Fibroblast of mammary gland (primary cell): ENCODE measurements around the gene AKAIN1.

Experiments
- DNase-seq: peaks from one replicate; pipeline ENCODE4 v3.0.0-alpha.2; 2010; ENCODE audit warnings: low read depth
- H3K4me3 ChIP-seq: 2 replicates; pipeline ENCODE4 v1.5.1; 2011; ENCODE audit warnings: low read depth, mild to moderate bottlenecking, low read length, moderate library complexity; ENCODE audit not compliant: control insufficient read depth
- TF ChIP-seq, protein P1 (sequence below): conservative IDR thresholded peaks from 2 replicates; pipeline ENCODE4 v1.5.1; 2011; ENCODE audit warnings: low read depth, low read length, inconsistent platforms; ENCODE audit not compliant: control insufficient read depth, insufficient read depth

AKAIN1 gene, protein sequence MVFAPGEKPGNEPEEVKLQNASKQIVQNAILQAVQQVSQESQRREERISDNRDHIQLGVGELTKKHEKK

DNA sequence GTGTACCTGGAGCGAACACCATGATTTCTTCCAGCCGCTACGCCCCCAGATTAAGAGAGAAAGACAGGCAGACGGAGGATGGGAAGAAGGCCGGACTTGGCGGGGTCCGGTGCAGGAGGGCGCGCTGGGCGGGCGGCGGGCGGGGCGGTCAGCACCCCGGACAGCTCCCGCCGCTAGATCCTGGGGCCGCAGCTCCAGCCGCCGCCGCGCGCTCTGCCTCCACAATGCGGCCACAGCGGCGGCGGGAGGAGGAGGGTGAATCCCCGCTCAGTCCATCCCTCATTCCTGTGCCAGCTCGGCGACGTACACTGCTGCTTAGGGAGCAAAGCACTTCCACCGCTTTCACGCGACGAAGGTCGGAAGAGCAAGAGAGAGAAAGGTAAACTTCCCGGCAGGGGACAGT lies at the start of gene AKAIN1:
TSS of gene AKAIN1 (minus strand) at position 226 of the 403 bp plus-strand sequence. CDS start at position 22, 204 bp downstream.
- TF ChIP-seq, protein P1, sequence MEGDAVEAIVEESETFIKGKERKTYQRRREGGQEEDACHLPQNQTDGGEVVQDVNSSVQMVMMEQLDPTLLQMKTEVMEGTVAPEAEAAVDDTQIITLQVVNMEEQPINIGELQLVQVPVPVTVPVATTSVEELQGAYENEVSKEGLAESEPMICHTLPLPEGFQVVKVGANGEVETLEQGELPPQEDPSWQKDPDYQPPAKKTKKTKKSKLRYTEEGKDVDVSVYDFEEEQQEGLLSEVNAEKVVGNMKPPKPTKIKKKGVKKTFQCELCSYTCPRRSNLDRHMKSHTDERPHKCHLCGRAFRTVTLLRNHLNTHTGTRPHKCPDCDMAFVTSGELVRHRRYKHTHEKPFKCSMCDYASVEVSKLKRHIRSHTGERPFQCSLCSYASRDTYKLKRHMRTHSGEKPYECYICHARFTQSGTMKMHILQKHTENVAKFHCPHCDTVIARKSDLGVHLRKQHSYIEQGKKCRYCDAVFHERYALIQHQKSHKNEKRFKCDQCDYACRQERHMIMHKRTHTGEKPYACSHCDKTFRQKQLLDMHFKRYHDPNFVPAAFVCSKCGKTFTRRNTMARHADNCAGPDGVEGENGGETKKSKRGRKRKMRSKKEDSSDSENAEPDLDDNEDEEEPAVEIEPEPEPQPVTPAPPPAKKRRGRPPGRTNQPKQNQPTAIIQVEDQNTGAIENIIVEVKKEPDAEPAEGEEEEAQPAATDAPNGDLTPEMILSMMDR, result no peak
- peak; percentile 16 for DNase-seq
- H3K4me3 ChIP-seq, result no peak within 1 kb of the TSS

DNA sequence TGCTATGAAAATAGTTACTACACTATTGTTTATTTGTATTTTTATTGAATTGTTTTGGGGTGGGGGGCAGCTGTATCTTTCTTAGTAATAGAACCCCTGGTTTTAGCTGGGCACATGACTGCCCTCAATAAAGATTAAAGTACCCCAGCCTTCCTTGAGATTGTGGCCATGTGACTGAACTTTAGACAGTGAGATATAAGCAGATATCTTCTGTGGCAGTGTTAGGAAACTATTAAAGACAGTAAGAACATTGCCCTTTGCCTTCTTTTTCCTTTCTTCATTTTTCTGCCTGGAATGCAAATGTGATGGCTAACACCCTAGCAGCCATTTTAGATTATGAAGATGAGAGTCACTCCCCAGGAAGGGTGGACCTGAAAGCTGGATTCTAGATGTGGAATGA lies 47.9 kb upstream of the AKAIN1 start:
- TF ChIP-seq, protein P1, result no peak
- no peak overlapping the region for H3K4me3 ChIP-seq
- DNase-seq, result no peak

DNA sequence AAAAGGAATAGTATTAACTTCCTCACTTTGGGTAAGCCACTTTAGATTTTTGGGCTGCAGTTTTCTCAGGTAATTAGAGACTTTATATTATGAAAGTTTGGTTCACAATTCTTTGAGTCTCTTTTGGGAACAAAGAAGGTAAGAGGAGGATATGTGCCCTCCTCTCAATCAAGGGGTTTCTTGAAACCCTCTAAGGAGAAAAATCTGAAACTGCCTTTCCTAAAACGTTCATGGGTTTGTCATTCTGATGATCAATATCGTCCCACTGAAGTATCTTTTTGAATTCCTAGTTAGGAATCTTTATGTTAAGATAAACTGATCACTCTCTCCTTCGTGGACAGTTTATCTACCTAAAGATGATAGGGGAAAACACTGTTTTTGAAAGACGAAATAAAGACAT lies 42.4 kb upstream of the AKAIN1 start:
- peak overlapping the region; percentile 85 for H3K4me3 ChIP-seq
- TF ChIP-seq, protein P1, result no peak
- DNase-seq, result no peak

DNA sequence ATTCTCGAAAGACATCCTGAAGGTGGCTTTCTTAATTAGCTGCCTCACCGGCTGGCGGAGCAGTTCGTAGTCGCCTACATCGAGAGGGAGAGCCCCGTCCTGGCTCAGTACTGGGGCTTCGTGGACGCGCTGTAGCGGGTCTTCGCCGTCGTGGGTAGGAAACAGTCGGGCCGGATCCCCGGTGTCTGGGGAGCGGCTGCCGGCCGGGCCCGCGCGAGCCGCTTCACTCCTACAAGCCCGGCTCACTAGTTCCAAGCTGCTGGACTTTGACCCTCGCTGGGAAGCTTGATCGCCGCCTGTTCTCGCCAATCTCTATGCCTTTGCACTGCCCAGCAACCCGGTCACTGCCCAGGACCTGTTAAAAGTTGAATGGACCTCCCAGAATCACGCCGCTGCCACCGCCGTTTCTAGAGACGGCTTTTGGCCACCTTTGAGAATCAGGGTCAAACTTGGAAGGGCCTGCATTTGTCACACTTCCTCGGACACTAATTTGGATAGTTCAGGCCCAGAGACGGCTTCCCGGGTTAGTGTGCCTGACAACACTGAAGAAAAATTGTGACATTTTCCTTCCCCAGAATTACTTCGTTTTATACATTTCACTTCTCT lies 41.4 kb upstream of the AKAIN1 start:
- peak; percentile 22 for DNase-seq
- peak overlapping the region; percentile 85 for H3K4me3 ChIP-seq
- TF ChIP-seq, protein P1, result no peak

DNA sequence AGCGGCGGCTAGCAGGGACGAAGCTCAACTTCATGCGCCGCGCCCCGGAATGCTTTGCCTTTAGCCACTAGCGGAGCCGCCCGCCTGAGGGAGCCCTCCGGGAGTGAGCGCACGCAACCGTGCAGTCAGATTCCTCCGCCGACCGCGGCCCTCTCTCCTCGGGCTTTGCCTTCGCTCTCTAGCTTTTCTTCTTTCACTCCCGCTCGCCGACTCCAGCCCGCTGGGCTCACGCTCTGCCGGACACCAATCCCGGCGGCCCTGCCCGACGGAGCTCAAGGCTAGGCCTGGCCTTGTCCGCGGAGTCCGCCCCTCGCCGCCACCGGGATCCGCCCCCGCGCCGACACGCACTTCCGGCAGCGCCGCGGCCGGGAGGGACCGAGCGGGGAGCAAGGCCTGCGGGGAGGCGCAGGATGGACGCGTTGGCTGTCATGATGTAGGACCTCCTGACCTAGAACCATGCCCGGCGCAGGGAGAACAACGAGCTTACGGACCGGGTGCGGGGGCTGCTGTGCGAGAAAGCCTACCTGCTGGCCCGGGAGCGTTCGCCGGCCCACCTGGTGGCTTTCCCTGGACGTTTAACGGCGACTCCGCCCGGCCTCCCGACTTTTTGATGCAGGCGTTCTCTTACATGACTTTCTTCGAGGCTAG lies 40.8 kb upstream of the AKAIN1 start:
- peak; percentile 85 for DNase-seq
- H3K4me3 ChIP-seq, result peak overlapping the region; percentile 85
- TF ChIP-seq, protein P1, result no peak

DNA sequence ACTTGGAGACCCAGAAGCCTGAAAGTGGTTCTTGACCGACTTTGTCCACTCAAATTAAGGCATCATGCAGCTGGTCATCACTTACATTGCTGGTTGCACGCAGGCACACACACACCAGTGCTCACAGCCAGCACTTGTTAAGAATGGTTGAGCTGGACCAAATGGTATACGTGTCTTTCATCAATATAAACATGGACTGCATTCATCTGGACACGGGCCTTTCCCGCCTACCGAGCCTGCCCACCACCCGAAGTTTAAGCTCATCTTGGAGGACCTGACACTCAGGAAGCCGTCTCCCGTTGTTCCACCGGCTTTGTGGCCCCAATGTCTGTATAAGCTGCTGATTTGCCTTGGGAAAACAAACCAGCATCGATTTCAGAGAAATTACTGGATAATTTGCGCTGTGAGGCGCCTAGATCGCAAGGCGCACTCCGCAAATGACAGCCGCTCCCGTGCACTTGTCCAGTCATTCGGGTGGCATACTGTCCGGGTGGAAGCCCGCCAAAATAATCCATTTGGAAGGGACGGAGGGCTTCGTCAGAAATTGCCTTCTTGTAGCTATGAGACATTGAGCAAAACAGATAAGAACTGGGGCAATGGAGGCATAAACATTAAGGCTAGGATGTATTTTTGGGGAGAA lies 40.1 kb upstream of the AKAIN1 start:
- H3K4me3 ChIP-seq, result peak overlapping the region; percentile 85
- TF ChIP-seq, protein P1, result no peak
- peak; percentile 16 for DNase-seq
